SK-N-SH (cell line): ENCODE results near the gene RABGAP1L. TPM values are rescaled to one million over a fixed set of nuclear protein-coding genes. Genes with fewer than 3 reads are reported as not detected.

Experiments used
- CTCF ChIA-PET: fragments of 300-600, 350-600 bp; formaldehyde crosslinking; extraction: SDS; loops from one replicate; lab custom pipeline; 2021; lab: Yijun Ruan, JAX
- POLR2A ChIA-PET: fragments of 350-600 bp; sonication (Branson Sonifier 250); formaldehyde crosslinking; extraction: SDS; loops from one replicate; lab custom pipeline; 2020; ENCODE audit warnings: antibody characterized with exemption, inconsistent platforms; lab: Yijun Ruan, JAX
- DNase-seq: peaks from one replicate; pipeline ENCODE4 v3.0.0; 2012
- H2AFZ ChIP-seq: fragments of 200-600 bp; sonication (generic); 2 replicates; pipeline ENCODE4 v1.8.1; 2016; ENCODE audit warnings: antibody characterized with exemption, mild to moderate bottlenecking, low read depth
- H3F3A ChIP-seq: fragments of 200-600 bp; sonication (generic); replicated peaks from 2 replicates; pipeline ENCODE3; 2016; ENCODE audit warnings: antibody characterized with exemption, mild to moderate bottlenecking; ENCODE audit not compliant: insufficient read depth
- H3K27ac ChIP-seq, 2 experiments: fragments of 200-500 bp in 1 of 2; fragments of 200-600 bp in 1 of 2; sonication (Bioruptor generic) in 1 of 2; sonication (generic), shearing (Covaris generic) in 1 of 2; 2 replicates each; pipeline versions ENCODE4 v1.5.1 to v1.6.1; 2014 to 2016; ENCODE audit warnings: low read depth in 2 of 2, inconsistent platforms in 1 of 2, low read length in 1 of 2, mild to moderate bottlenecking in 1 of 2, mixed read lengths in 1 of 2
- H3K27me3 ChIP-seq: fragments of 200-600 bp; sonication (generic), shearing (Covaris generic); 2 replicates; pipeline ENCODE4 v1.6.1; 2016; ENCODE audit warnings: mixed run types; ENCODE audit not compliant: insufficient read depth
- H3K36me3 ChIP-seq, 2 experiments: fragments of 200-500 bp in 1 of 2; fragments of 200-600 bp in 1 of 2; sonication (Bioruptor generic) in 1 of 2; sonication (generic) in 1 of 2; replicated peaks in 1 of 2; 2 replicates each; pipeline versions ENCODE3 to v1.5.1; 2014 to 2016; ENCODE audit warnings: low read length in 1 of 2, mild to moderate bottlenecking in 1 of 2; ENCODE audit not compliant: insufficient read depth in 2 of 2, control insufficient read depth in 1 of 2
- H3K4me1 ChIP-seq, 2 experiments: fragments of 200-500 bp in 1 of 2; fragments of 200-600 bp in 1 of 2; sonication (Bioruptor generic) in 1 of 2; sonication (generic), shearing (Covaris generic) in 1 of 2; 2 replicates each; pipeline versions ENCODE4 v1.5.1 to v1.6.1; 2014 to 2016; ENCODE audit warnings: low read depth in 1 of 2, low read length in 1 of 2, mixed run types in 1 of 2; ENCODE audit not compliant: insufficient read depth in 2 of 2, control insufficient read depth in 1 of 2
- H3K4me2 ChIP-seq: fragments of 200-600 bp; sonication (generic), shearing (Covaris generic); 2 replicates; pipeline ENCODE4 v1.6.1; 2017; ENCODE audit warnings: mixed run types
- H3K4me3 ChIP-seq, 2 experiments: fragments of 200-500 bp in 1 of 2; fragments of 200-600 bp in 1 of 2; sonication (Bioruptor generic) in 1 of 2; sonication (generic), shearing (Covaris generic) in 1 of 2; 2 replicates each; pipeline versions ENCODE4 v1.5.1 to v1.8.1; 2014 to 2016; ENCODE audit warnings: low read depth in 2 of 2, inconsistent platforms in 1 of 2, low read length in 1 of 2, mild to moderate bottlenecking in 1 of 2, mixed read lengths in 1 of 2, moderate library complexity in 1 of 2
- H3K79me2 ChIP-seq: fragments of 200-600 bp; sonication (generic); 2 replicates; pipeline ENCODE4 v1.8.1; 2017; ENCODE audit warnings: mild to moderate bottlenecking; ENCODE audit not compliant: insufficient read depth
- H3K9ac ChIP-seq: fragments of 200-600 bp; sonication (generic); 2 replicates; pipeline ENCODE4 v1.6.1; 2017; ENCODE audit warnings: mixed run types
- H3K9me2 ChIP-seq: fragments of 200-600 bp; sonication (generic); 2 replicates; pipeline ENCODE4 v1.6.1; 2017; ENCODE audit warnings: mixed run types
- H3K9me3 ChIP-seq: fragments of 200-600 bp; sonication (generic); 2 replicates; pipeline ENCODE4 v1.6.1; 2017; ENCODE audit warnings: mixed run types, mild to moderate bottlenecking, moderate library complexity
- H4K20me1 ChIP-seq: fragments of 200-600 bp; sonication (generic); 2 replicates; pipeline ENCODE4 v1.6.1; 2017; ENCODE audit warnings: mild to moderate bottlenecking, mixed run types; ENCODE audit not compliant: insufficient read depth
- FOXJ3 ChIP-seq: sonication (generic); formaldehyde crosslinking; IDR thresholded peaks from 2 replicates; pipeline ENCODE4 v1.5.1; 2020; ENCODE audit warnings: mild to moderate bottlenecking, missing genetic modification reagents
- GABPA ChIP-seq: IDR thresholded peaks from 2 replicates; pipeline ENCODE4 v1.4.0; 2012; ENCODE audit warnings: low read depth, mild to moderate bottlenecking
- MEF2A ChIP-seq: IDR thresholded peaks from 2 replicates; pipeline ENCODE4 v1.4.0; 2012; ENCODE audit warnings: low read depth, borderline replicate concordance
- MXI1 ChIP-seq: IDR thresholded peaks from 2 replicates; pipeline ENCODE4 v1.6.1; 2012; ENCODE audit warnings: mild to moderate bottlenecking, low read depth, low read length, improper control_type of control experiment
- NRF1 ChIP-seq: IDR thresholded peaks from 2 replicates; pipeline ENCODE4 v1.6.1; 2012; ENCODE audit warnings: low read depth, mild to moderate bottlenecking, low read length
- POLR2AphosphoS5 ChIP-seq: IDR thresholded peaks from 2 replicates; pipeline ENCODE4 v1.6.1; 2012; ENCODE audit warnings: low read depth, low read length
- RCOR1 ChIP-seq: fragments of 150-350 bp; IDR thresholded peaks from 2 replicates; pipeline ENCODE4 v1.6.1; 2017; ENCODE audit warnings: antibody characterized with exemption, low read length
- RFX5 ChIP-seq: IDR thresholded peaks from 2 replicates; pipeline ENCODE4 v1.6.1; 2012; ENCODE audit warnings: mild to moderate bottlenecking, improper control_type of control experiment, low read length
- SIN3A ChIP-seq: IDR thresholded peaks from 2 replicates; pipeline ENCODE4 v1.6.1; 2012; ENCODE audit warnings: low read depth, mild to moderate bottlenecking, low read length, moderate library complexity, borderline replicate concordance
- SMC3 ChIP-seq: IDR thresholded peaks from 2 replicates; pipeline ENCODE4 v1.6.1; 2012; ENCODE audit warnings: low read depth, low read length, improper control_type of control experiment
- WGBS: methylation state at CpG from one replicate; pipeline ENCODE4 v1.1.6; 2017; ENCODE audit warnings: low lambda C conversion rate; 5-methylcytosine and 5-hydroxymethylcytosine counted together
- polyA plus RNA-seq, 3 experiments: library from polyadenylated mRNA; depleted of rRNA; stranded (reverse); fragments of >200 nt; gene quantifications; 2 replicates each; pipeline ENCODE4 v1.2.3, GENCODE V29; 2012
- TF ChIP-seq, protein P1 (sequence below): IDR thresholded peaks from 2 replicates; pipeline ENCODE4; 2012
- TF ChIP-seq, protein P2 (sequence below): fragments of 150-350 bp; IDR thresholded peaks from 2 replicates; pipeline ENCODE4 v1.6.1; 2016; ENCODE audit warnings: mild to moderate bottlenecking, low read depth, low read length
- TF ChIP-seq, protein P3 (sequence below): fragments of 150-350 bp; IDR thresholded peaks from 2 replicates; pipeline ENCODE4 v1.6.1; 2017; ENCODE audit warnings: antibody characterized with exemption, low read length, low read depth, borderline replicate concordance
- TF ChIP-seq, protein P4 (sequence below): IDR thresholded peaks from 2 replicates; pipeline ENCODE4 v1.4.0; 2012; ENCODE audit warnings: low read depth
- TF ChIP-seq, protein P5 (sequence below): fragments of 200-600 bp; sonication (generic); IDR thresholded peaks from 2 replicates; pipeline ENCODE4 v1.6.1; 2017; ENCODE audit warnings: antibody characterized with exemption, mild to moderate bottlenecking, moderate library complexity
- TF ChIP-seq, protein P6 (sequence below): IDR thresholded peaks from 2 replicates; pipeline ENCODE4 v1.4.0; 2012; ENCODE audit warnings: low read depth, borderline replicate concordance

Gene RABGAP1L
- polyA plus RNA-seq, 1 of the 3 experiments (the other 2 are of a cell fraction), result 7.2 TPM

DNA sequence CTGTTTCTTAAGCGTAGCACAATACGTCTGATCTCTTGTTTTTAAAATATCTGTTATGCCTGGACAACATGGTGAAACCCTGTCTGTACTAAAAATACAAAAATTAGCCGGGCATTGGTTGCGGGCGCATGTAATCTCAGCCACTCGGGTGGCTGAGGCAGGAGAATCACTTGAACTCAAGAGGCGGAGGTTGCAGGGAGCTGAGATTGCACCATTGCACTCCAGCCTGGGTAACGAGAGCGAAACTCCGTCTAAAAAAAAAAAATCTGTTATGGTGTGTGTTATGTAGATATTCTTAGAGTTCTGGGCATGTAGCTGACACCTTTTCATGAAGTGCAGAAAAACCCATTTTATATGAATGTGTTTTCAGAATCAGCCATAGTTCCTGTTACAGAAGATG, 38.2 kb downstream of the RABGAP1L start:
- no peak for DNase-seq
- Histone ChIP-seq H3K27ac (no peak overlapping the region), H3K79me2 (0 out of 2 replicates have a peak, but pooled peaks cover 1% of the 10 kb centered on the region), H3K36me3 (peaks cover 0 to 4% of the 10 kb centered on the region in 2 experiments), H3F3A (no peaks in the 10 kb centered on the region), H3K9me2 (no peaks in the 10 kb centered on the region), H4K20me1 (no peaks in the 10 kb centered on the region), H3K4me3 (no peak overlapping the region), H3K9me3 (no peaks in the 10 kb centered on the region), H2AFZ (no peak overlapping the region), H3K4me1 (no peaks in the 10 kb centered on the region; a peak in 1 of 4 replicates), H3K4me2 (no peak overlapping the region), H3K9ac (no peak overlapping the region), H3K27me3 (no peaks in the 10 kb centered on the region)
- WGBS, result 96% methylated on average over 10 of the region's 10 CpGs
- ChIA-PET POLR2A (no interaction called here), CTCF (no interaction called here)
- no peak for TF ChIP-seq NRF1
- no peak for TF ChIP-seq POLR2AphosphoS5
- TF ChIP-seq, protein P1, sequence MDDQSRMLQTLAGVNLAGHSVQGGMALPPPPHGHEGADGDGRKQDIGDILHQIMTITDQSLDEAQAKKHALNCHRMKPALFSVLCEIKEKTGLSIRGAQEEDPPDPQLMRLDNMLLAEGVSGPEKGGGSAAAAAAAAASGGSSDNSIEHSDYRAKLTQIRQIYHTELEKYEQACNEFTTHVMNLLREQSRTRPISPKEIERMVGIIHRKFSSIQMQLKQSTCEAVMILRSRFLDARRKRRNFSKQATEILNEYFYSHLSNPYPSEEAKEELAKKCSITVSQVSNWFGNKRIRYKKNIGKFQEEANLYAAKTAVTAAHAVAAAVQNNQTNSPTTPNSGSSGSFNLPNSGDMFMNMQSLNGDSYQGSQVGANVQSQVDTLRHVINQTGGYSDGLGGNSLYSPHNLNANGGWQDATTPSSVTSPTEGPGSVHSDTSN, result no peak
- TF ChIP-seq SMC3, result no peak
- TF ChIP-seq RFX5, result no peak
- TF ChIP-seq, protein P2, sequence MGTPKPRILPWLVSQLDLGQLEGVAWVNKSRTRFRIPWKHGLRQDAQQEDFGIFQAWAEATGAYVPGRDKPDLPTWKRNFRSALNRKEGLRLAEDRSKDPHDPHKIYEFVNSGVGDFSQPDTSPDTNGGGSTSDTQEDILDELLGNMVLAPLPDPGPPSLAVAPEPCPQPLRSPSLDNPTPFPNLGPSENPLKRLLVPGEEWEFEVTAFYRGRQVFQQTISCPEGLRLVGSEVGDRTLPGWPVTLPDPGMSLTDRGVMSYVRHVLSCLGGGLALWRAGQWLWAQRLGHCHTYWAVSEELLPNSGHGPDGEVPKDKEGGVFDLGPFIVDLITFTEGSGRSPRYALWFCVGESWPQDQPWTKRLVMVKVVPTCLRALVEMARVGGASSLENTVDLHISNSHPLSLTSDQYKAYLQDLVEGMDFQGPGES, result no peak
- TF ChIP-seq GABPA, result no peak
- no peak for TF ChIP-seq RCOR1
- TF ChIP-seq MXI1, result no peak
- TF ChIP-seq, protein P3, sequence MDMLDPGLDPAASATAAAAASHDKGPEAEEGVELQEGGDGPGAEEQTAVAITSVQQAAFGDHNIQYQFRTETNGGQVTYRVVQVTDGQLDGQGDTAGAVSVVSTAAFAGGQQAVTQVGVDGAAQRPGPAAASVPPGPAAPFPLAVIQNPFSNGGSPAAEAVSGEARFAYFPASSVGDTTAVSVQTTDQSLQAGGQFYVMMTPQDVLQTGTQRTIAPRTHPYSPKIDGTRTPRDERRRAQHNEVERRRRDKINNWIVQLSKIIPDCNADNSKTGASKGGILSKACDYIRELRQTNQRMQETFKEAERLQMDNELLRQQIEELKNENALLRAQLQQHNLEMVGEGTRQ, result no peak
- TF ChIP-seq MEF2A, result no peak
- no peak for TF ChIP-seq SIN3A
- no peak for TF ChIP-seq FOXJ3 (CRISPR knock-in tag)
- TF ChIP-seq, protein P4, sequence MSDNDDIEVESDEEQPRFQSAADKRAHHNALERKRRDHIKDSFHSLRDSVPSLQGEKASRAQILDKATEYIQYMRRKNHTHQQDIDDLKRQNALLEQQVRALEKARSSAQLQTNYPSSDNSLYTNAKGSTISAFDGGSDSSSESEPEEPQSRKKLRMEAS, result no peak
- TF ChIP-seq, protein P5, sequence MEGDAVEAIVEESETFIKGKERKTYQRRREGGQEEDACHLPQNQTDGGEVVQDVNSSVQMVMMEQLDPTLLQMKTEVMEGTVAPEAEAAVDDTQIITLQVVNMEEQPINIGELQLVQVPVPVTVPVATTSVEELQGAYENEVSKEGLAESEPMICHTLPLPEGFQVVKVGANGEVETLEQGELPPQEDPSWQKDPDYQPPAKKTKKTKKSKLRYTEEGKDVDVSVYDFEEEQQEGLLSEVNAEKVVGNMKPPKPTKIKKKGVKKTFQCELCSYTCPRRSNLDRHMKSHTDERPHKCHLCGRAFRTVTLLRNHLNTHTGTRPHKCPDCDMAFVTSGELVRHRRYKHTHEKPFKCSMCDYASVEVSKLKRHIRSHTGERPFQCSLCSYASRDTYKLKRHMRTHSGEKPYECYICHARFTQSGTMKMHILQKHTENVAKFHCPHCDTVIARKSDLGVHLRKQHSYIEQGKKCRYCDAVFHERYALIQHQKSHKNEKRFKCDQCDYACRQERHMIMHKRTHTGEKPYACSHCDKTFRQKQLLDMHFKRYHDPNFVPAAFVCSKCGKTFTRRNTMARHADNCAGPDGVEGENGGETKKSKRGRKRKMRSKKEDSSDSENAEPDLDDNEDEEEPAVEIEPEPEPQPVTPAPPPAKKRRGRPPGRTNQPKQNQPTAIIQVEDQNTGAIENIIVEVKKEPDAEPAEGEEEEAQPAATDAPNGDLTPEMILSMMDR, result no peak
- TF ChIP-seq, protein P6, sequence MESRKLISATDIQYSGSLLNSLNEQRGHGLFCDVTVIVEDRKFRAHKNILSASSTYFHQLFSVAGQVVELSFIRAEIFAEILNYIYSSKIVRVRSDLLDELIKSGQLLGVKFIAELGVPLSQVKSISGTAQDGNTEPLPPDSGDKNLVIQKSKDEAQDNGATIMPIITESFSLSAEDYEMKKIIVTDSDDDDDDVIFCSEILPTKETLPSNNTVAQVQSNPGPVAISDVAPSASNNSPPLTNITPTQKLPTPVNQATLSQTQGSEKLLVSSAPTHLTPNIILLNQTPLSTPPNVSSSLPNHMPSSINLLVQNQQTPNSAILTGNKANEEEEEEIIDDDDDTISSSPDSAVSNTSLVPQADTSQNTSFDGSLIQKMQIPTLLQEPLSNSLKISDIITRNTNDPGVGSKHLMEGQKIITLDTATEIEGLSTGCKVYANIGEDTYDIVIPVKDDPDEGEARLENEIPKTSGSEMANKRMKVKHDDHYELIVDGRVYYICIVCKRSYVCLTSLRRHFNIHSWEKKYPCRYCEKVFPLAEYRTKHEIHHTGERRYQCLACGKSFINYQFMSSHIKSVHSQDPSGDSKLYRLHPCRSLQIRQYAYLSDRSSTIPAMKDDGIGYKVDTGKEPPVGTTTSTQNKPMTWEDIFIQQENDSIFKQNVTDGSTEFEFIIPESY, result no peak
